ENCODE data around the gene ALDH16A1. TPM values are rescaled to one million over a fixed set of nuclear protein-coding genes. Genes with fewer than 3 reads are reported as not detected.

The ALDH16A1 gene
- total and polyA plus RNA-seq, 4 experiments from 2014 or later, result 28.4 to 40.1 (median 32.1) TPM

- CTCF ChIA-PET (ENCODE audit: partially characterized antibody), result interaction anchor here (2.8 kb wide), 1 partner anchor 9 kb away, joined by 13 read pairs; the partner anchor contains the start of gene FLT3LG
- Mint-ChIP-seq H3K27ac (peak overlapping the region in 6 of 7 donors; percentile 6 to 90 (median 70)), H3K4me1 (peaks cover 8 to 29% (median 16%) of the 10 kb centered on the region in 4 donors)
These were observed 28.1 kb downstream of the ALDH16A1 start for GRCh38 chr19:49481020-49481683.

GRCh38 chr19:49486232-49486631, 33.2 kb downstream of the ALDH16A1 start:
- peaks cover 42 to 75% of the 10 kb centered on the region in 2 donors for H3K36me3 Mint-ChIP-seq
- peaks cover 18 to 44% (median 32%) of the 10 kb centered on the region in 4 donors for H3K4me1 Mint-ChIP-seq
- CTCF ChIA-PET (ENCODE audit: partially characterized antibody), result no interaction called here
- intact Hi-C loops (cut with micrococcal nuclease), result no loop called here
- H3K4me3 Mint-ChIP-seq, result peak overlapping the region in 2 of 8 donors; percentile 43 to 71
- POLR2A ChIA-PET (ENCODE audit: partially characterized antibody), result interaction anchor here (1.0 to 4.5 kb wide), 5 partner anchors 9 to 79 kb away, joined by 3 to 79 read pairs (median 4); no protein-coding TSS in a partner anchor
- Histone ChIP-seq H3K9me3 (ENCODE audit: control insufficient read depth in 1 of 2, low read length in 2 of 2) (no peaks in the 10 kb centered on the region), H3K36me3 (ENCODE audit: insufficient read depth, low read length) (peaks cover 41% of the 10 kb centered on the region), H3K27ac (ENCODE audit: low read depth, low read length) (no peak overlapping the region), H3K4me3 (ENCODE audit: low read length in 2 of 2) (no peak overlapping the region), H3K4me1 (ENCODE audit: insufficient read depth, low read length) (peaks cover 30% of the 10 kb centered on the region), H3K27me3 (ENCODE audit: insufficient read depth, low read length) (no peaks in the 10 kb centered on the region)
- peak overlapping the region; percentile 37 to 94 (median 87) for H3K27ac Mint-ChIP-seq
- no peaks in the 10 kb centered on the region for H3K27me3 Mint-ChIP-seq
- peaks cover 0 to 14% (median 0%) of the 10 kb centered on the region in 8 donors for H3K9me3 Mint-ChIP-seq
- no peak for DNase-seq

More at GRCh38 chr19:49481020-49481683, 28.1 kb downstream of the ALDH16A1 start:
- Mint-ChIP-seq H3K36me3 (peaks cover 17 to 52% of the 10 kb centered on the region in 2 donors), H3K9me3 (peaks cover 0 to 2% (median 0%) of the 10 kb centered on the region in 8 donors), H3K27me3 (no peaks in the 10 kb centered on the region), H3K4me3 (peak overlapping the region in 1 of 8 donors; percentile 17)
- Histone ChIP-seq H3K27me3 (ENCODE audit: insufficient read depth, low read length) (no peaks in the 10 kb centered on the region), H3K36me3 (ENCODE audit: insufficient read depth, low read length) (peaks cover 42% of the 10 kb centered on the region), H3K4me3 (ENCODE audit: low read length in 2 of 2) (no peak overlapping the region), H3K27ac (ENCODE audit: low read depth, low read length) (no peak overlapping the region), H3K9me3 (ENCODE audit: control insufficient read depth in 1 of 2, low read length in 2 of 2) (no peaks in the 10 kb centered on the region), H3K4me1 (ENCODE audit: insufficient read depth, low read length) (peaks cover 33% of the 10 kb centered on the region)
- no peak for DNase-seq
- intact Hi-C loops (cut with micrococcal nuclease), result no loop called here
- POLR2A ChIA-PET (ENCODE audit: partially characterized antibody), result interaction anchor here (1.2 kb wide), 1 partner anchor 11 kb away, joined by 5 read pairs; no protein-coding TSS in a partner anchor

- H3K9me3 ChIP-seq (ENCODE audit: control insufficient read depth in 1 of 2, low read length in 2 of 2), result no peaks in the 10 kb centered on the region
- H3K27ac ChIP-seq (ENCODE audit: low read depth, low read length), result peak overlapping the region; percentile 85
- CTCF ChIA-PET (ENCODE audit: partially characterized antibody), result interaction anchor here (0.5 kb wide), 1 partner anchor 493 kb away, joined by 3 read pairs; the partner anchor contains the start of gene RUVBL2
- peaks cover 43% of the 10 kb centered on the region for H3K36me3 ChIP-seq (ENCODE audit: insufficient read depth, low read length)
- intact Hi-C loops (cut with micrococcal nuclease), result loop anchor here (1.0 kb wide), 3 partner anchors 10 to 33 kb away; partner anchors contain the start of genes ALDH16A1, FLT3LG and RPS11
- no peak for DNase-seq
- peaks cover 0 to 12% (median 0%) of the 10 kb centered on the region in 8 donors for H3K9me3 Mint-ChIP-seq
- H3K27me3 Mint-ChIP-seq, result no peaks in the 10 kb centered on the region
- peaks cover 16 to 48% (median 33%) of the 10 kb centered on the region in 4 donors for H3K4me1 Mint-ChIP-seq
- H3K27me3 ChIP-seq (ENCODE audit: insufficient read depth, low read length), result no peaks in the 10 kb centered on the region
- H3K4me1 ChIP-seq (ENCODE audit: insufficient read depth, low read length), result peaks cover 32% of the 10 kb centered on the region
- POLR2A ChIA-PET (ENCODE audit: partially characterized antibody), result interaction anchor here (1.0 to 4.5 kb wide), 21 partner anchors 10 to 190 kb away, joined by 3 to 79 read pairs (median 6); partner anchors contain the start of genes ALDH16A1, BCL2L12, FLT3LG and IRF3
- H3K36me3 Mint-ChIP-seq, result peaks cover 44 to 78% of the 10 kb centered on the region in 2 donors
- no peak overlapping the region for H3K4me3 ChIP-seq (ENCODE audit: low read length in 2 of 2)
- H3K4me3 Mint-ChIP-seq, result peak overlapping the region in 7 of 8 donors; percentile 94 to 100 (median 98)
- peak overlapping the region; percentile 95 to 98 (median 98) for H3K27ac Mint-ChIP-seq
These were observed 33.8 kb downstream of the ALDH16A1 start for GRCh38 chr19:49486710-49487276.

DNA sequence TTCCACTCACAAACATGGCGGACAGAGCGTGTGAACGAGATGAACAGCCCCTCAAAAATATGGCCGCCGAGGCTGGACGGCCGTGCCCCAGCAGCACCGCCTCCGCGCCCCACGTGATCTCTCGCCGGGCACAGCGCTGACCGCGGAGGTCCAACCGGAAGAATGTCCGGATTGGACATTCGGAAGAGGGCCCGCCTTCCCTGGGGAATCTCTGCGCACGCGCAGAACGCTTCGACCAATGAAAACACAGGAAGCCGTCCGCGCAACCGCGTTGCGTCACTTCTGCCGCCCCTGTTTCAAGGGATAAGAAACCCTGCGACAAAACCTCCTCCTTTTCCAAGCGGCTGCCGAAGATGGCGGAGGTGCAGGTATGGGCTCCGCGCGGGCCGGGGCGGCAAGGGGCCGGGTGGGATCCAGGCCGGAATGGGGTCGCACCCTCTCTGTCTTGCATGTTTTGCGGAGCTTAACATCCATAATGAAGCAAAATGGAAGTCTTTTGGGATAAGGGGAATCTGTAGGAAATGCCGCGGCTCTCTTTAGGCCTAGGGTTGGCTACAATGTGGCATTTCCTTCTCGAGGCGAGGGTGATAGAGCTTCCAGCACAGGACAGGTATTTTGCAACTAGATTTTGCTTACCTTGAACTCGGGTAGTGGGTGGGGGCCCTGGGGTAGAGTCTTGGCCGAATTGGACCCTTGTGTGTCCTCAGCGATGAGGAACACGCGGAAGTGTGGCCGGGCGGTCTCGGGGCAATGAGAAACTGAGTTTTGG, 34.4 kb downstream of the ALDH16A1 start, which contains the start of gene RPL13A:
TSS of gene RPL13A (plus strand) at position 332 of the 769 bp plus-strand sequence. CDS start at position 354, 22 bp downstream.
- peak within 1 kb of the TSS; percentile 94 to 100 (median 98) for H3K4me3 Mint-ChIP-seq
- peaks cover 18 to 55% (median 36%) of the 10 kb centered on the region in 4 donors for H3K4me1 Mint-ChIP-seq
- Histone ChIP-seq H3K4me3 (ENCODE audit: low read length in 2 of 2) (peak within 1 kb of the TSS; percentile 98 to 99), H3K9me3 (ENCODE audit: control insufficient read depth in 1 of 2, low read length in 2 of 2) (no peaks in the 10 kb centered on the region), H3K27ac (ENCODE audit: low read depth, low read length) (peak within 1 kb of the TSS; percentile 85), H3K4me1 (ENCODE audit: insufficient read depth, low read length) (peaks cover 39% of the 10 kb centered on the region), H3K36me3 (ENCODE audit: insufficient read depth, low read length) (peaks cover 47% of the 10 kb centered on the region), H3K27me3 (ENCODE audit: insufficient read depth, low read length) (no peaks in the 10 kb centered on the region)
- intact Hi-C loops (cut with micrococcal nuclease), result loop anchor here (1.0 kb wide), 3 partner anchors 9 to 34 kb away; partner anchors contain the start of genes ALDH16A1, FLT3LG and RPS11
- peaks cover 51 to 78% of the 10 kb centered on the region in 2 donors for H3K36me3 Mint-ChIP-seq
- H3K27me3 Mint-ChIP-seq, result no peaks in the 10 kb centered on the region
- H3K27ac Mint-ChIP-seq, result peak within 1 kb of the TSS; percentile 95 to 98 (median 98)
- peak; percentile 98 to 100 (median 100) for DNase-seq
- ChIA-PET POLR2A (ENCODE audit: partially characterized antibody) (interaction anchor here (0.6 to 4.5 kb wide), 33 partner anchors 10 to 389 kb away, joined by 3 to 79 read pairs (median 5); partner anchors contain the start of genes ALDH16A1, BCL2L12, CD37 and FCGRT), CTCF (ENCODE audit: partially characterized antibody) (interaction anchor here (0.5 to 2.9 kb wide), 4 partner anchors 9 to 494 kb away, joined by 3 to 11 read pairs (median 10); partner anchors contain the start of genes FLT3LG and RUVBL2)
- peaks cover 0 to 12% (median 0%) of the 10 kb centered on the region in 8 donors for H3K9me3 Mint-ChIP-seq

DNA sequence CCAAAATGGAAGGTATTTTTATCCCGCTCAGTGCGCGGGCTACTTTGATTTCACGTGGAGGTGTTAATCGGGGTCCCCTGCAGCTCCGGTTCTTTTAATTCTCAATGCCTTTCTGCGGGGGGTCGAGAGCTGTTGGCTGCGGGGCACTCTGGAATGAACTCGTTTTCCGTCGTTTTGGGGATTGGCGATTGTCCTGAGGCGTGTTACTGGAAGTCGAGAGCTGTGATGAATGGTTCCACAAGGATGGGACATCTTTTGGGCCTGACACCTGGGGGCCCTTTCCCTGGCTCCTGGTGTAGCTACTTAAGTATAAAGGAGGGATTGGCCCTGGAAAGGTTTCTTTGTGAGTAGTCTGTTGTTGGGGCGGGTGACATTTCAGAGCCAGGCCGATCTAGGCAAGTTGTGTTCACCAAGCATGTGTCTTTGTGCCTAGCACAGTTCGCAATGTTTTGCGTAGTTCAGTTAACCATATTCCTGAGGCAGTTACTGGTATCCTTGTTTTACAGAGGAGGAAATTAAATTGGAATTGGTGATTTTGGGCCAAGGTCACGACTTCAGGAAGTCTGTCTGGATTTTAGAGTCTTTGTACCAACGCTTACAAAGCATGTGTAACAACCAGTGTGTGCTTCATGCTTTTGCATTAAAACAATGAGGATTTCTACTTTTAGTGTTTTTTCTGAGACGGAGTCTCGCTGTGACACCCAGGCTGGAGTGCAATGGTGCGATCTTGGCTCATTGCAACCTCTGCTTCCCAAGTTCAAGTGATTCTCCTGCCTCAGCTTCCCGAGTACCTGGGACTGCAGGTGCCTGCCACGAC, 35.2 kb downstream of the ALDH16A1 start:
- Mint-ChIP-seq H3K4me3 (peak overlapping the region; percentile 94 to 100 (median 98)), H3K27me3 (no peaks in the 10 kb centered on the region), H3K9me3 (peaks cover 0 to 16% (median under 1%) of the 10 kb centered on the region in 8 donors), H3K36me3 (peaks cover 57 to 79% of the 10 kb centered on the region in 2 donors), H3K4me1 (peaks cover 26 to 63% (median 44%) of the 10 kb centered on the region in 4 donors), H3K27ac (peak overlapping the region; percentile 95 to 98 (median 98))
- H3K4me3 ChIP-seq (ENCODE audit: low read length in 2 of 2), result peak overlapping the region; percentile 98 to 99
- peak overlapping the region; percentile 85 for H3K27ac ChIP-seq (ENCODE audit: low read depth, low read length)
- peak in 1 of 5 donors; percentile 31 for DNase-seq
- intact Hi-C loops (cut with micrococcal nuclease), result no loop called here
- H3K27me3 ChIP-seq (ENCODE audit: insufficient read depth, low read length), result no peaks in the 10 kb centered on the region
- peaks cover 47% of the 10 kb centered on the region for H3K4me1 ChIP-seq (ENCODE audit: insufficient read depth, low read length)
- CTCF ChIA-PET (ENCODE audit: partially characterized antibody), result interaction anchor here (1.2 to 2.9 kb wide), 4 partner anchors 10 to 19 kb away, joined by 4 to 11 read pairs (median 10); partner anchors contain the start of gene FLT3LG
- POLR2A ChIA-PET (ENCODE audit: partially characterized antibody), result interaction anchor here (0.6 to 4.5 kb wide), 37 partner anchors 11 to 388 kb away, joined by 3 to 79 read pairs (median 5); partner anchors contain the start of genes ALDH16A1, BCL2L12, CD37 and FCGRT
- no peaks in the 10 kb centered on the region for H3K9me3 ChIP-seq (ENCODE audit: control insufficient read depth in 1 of 2, low read length in 2 of 2)
- peaks cover 49% of the 10 kb centered on the region for H3K36me3 ChIP-seq (ENCODE audit: insufficient read depth, low read length)

All from CD4-positive, alpha-beta memory T cell (primary cell).